Muscle layer of colon (tissue), 2 donors: ENCODE data around the gene C19orf12.
"Not testable (repeated sequence)": the region's sequence is repeated elsewhere in the genome, so short reads cannot be mapped to it uniquely, and the experiment has no call there.

Source experiments
- H3K27ac ChIP-seq: one replicate; pipeline ENCODE4 v1.7.0; 2013; ENCODE audit warnings: low read depth, mild to moderate bottlenecking, low read length, moderate library complexity
- H3K27me3 ChIP-seq, 2 donors: one replicate each; pipeline ENCODE4 v1.7.0; 2013; ENCODE audit warnings: low read length in 2 of 2, mild to moderate bottlenecking in 2 of 2; ENCODE audit not compliant: insufficient read depth in 2 of 2, control insufficient read depth in 1 of 2
- H3K36me3 ChIP-seq: one replicate; pipeline ENCODE4 v1.7.0; 2013; ENCODE audit warnings: mild to moderate bottlenecking, low read length; ENCODE audit not compliant: insufficient read depth
- H3K4me1 ChIP-seq: one replicate; pipeline ENCODE4 v1.7.0; 2013; ENCODE audit warnings: mild to moderate bottlenecking, low read length; ENCODE audit not compliant: insufficient read depth
- H3K4me3 ChIP-seq, 2 donors: one replicate each; pipeline ENCODE4 v1.7.0; 2013; ENCODE audit warnings: low read length in 2 of 2, low read depth in 1 of 2, mild to moderate bottlenecking in 1 of 2, moderate library complexity in 1 of 2
- H3K9ac ChIP-seq: one replicate; pipeline ENCODE4 v1.7.0; 2013; ENCODE audit warnings: low read length
- H3K9me3 ChIP-seq: one replicate; pipeline ENCODE4 v1.7.0; 2013; ENCODE audit warnings: mild to moderate bottlenecking, low read length
- donor health status: abdominal sarcoma.
- donor health status: Adenocarcinoma of cecum.

The C19orf12 gene

DNA sequence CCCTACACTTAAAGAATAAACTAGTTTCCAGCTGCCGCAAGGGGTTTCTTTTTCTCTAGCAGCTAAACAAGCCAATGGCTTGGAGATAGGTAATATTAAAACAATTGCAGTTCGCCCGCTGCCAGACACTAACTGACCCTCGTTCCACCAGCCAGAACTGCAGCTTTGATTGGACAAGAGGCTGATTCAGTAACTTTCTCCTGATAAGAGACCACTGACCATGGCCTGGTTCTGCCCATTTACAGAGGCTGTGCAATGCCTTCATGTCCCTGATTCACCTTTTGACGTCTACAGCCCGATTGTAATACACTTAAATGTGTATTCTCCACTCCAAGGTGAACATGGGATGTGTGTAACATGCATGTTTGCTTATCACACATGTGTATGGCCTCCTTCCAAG lies 12.8 kb upstream of the C19orf12 start:
- no peaks in the 10 kb centered on the region for H3K36me3 ChIP-seq
- no peak overlapping the region for H3K4me3 ChIP-seq
- no peak overlapping the region for H3K27ac ChIP-seq
- H3K4me1 ChIP-seq: no peaks in the 10 kb centered on the region
- H3K9ac ChIP-seq: no peak overlapping the region
- H3K9me3 ChIP-seq: no peaks in the 10 kb centered on the region
- H3K27me3 ChIP-seq: peaks cover 8 to 11% of the 10 kb centered on the region in 2 donors

GRCh38 chr19:29724746-29725145 lies 9.7 kb upstream of the C19orf12 start:
- H3K27ac ChIP-seq: no peak overlapping the region
- H3K9ac ChIP-seq: no peak overlapping the region
- H3K36me3 ChIP-seq: no peaks in the 10 kb centered on the region
- no peak overlapping the region for H3K4me3 ChIP-seq
- no peaks in the 10 kb centered on the region for H3K4me1 ChIP-seq
- H3K27me3 ChIP-seq: peaks cover 8 to 11% of the 10 kb centered on the region in 2 donors
- no peaks in the 10 kb centered on the region for H3K9me3 ChIP-seq

DNA sequence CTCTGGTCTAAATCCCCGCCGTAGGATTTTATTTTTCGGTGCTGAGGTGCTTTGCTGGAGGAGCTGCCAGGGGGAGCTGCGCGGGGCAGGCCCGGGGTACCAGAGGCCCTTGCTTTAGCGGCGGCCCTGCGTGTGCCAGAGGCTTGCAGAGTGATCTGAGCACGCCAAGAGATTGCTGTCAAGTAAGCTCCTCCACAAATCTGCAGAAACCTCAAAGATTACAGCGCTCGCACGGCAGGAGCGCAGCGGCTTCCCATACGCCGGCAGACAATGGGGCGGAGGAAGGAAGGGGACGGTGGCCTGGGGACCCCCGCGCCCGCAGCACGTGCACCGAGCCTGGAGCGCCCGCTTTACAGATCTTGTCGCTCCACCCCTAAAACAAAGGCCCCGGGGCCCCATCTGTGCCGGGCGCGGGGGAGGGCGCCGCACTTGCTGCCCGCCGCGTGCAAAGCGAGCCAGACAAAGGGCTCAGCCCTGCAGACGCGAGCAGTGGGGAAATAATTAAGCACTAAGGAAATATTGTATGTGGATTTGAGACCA lies 9.1 kb upstream of the C19orf12 start:
- Histone ChIP-seq H3K9ac (no peak overlapping the region), H3K36me3 (no peaks in the 10 kb centered on the region), H3K9me3 (no peaks in the 10 kb centered on the region), H3K27me3 (peaks cover 8 to 11% of the 10 kb centered on the region in 2 donors), H3K4me3 (no peak overlapping the region), H3K4me1 (no peaks in the 10 kb centered on the region), H3K27ac (no peak overlapping the region)

GRCh38 chr19:29717051-29717450 lies 2.0 kb upstream of the C19orf12 start:
- Histone ChIP-seq H3K9ac (no peak overlapping the region), H3K4me1 (peaks cover 20% of the 10 kb centered on the region), H3K27ac (no peak overlapping the region)

DNA sequence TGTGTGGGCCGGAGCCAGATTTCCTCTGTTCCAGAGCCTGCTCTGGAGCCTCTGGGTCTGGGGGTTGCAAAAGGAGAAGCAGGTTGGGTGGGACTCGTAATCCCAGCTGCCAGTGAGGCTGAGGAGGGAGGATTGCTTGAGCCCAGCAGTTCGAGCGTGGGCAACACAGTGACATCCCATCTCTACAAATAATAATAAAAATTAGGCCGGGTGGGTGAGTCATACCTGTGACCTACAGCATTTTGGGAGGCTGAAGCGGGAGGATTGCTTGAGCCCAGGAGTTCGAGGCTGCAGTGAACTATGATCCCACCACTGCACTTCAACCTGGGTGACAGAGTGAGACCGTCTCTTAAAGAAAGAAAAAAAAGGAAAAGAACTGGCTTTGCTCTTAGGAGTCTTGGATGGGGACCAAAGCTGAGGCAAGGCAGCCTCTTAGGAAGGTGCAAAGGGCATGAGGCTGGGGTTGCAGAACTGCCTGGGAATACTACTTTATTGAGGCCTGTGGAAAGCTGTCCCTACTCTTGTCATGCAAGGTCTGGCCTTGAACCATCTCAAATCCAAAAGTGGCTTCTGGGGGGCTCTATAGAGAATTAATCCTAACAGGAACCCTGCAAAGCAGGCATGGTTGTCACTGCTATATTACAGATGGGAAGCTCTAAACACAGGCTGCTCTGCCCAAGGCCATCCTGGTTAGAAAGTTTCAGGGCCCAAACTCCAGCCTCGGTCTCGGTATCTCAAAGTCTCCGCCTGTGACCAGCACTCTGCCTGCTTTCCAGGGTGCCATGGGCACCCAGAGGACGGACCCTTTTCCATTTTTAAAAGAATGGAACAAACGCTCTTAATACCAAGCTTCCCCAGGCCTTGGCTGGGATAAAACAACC lies 880 bp upstream of the C19orf12 start:
- Histone ChIP-seq H3K4me3 (peak overlapping the region; percentile 80 to 97), H3K27ac (peak overlapping the region; percentile 94), H3K36me3 (no peaks in the 10 kb centered on the region), H3K4me1 (peaks cover 20% of the 10 kb centered on the region), H3K9ac (peak overlapping the region; percentile 91), H3K9me3 (no peaks in the 10 kb centered on the region), H3K27me3 (no peaks in the 10 kb centered on the region)

More at GRCh38 chr19:29717051-29717450, 2.0 kb upstream of the C19orf12 start:
- no peak overlapping the region for H3K4me3 ChIP-seq
- H3K9me3 ChIP-seq: no peaks in the 10 kb centered on the region
- H3K36me3 ChIP-seq: no peaks in the 10 kb centered on the region
- H3K27me3 ChIP-seq: no peaks in the 10 kb centered on the region

GRCh38 chr19:29714371-29714952 lies 599 bp downstream of the C19orf12 start:
- H3K4me1 ChIP-seq: peaks cover 20% of the 10 kb centered on the region
- no peaks in the 10 kb centered on the region for H3K36me3 ChIP-seq
- H3K9me3 ChIP-seq: no peaks in the 10 kb centered on the region
- H3K27ac ChIP-seq: peak overlapping the region; percentile 94
- peak overlapping the region; percentile 80 to 97 for H3K4me3 ChIP-seq
- H3K27me3 ChIP-seq: no peaks in the 10 kb centered on the region
- H3K9ac ChIP-seq: peak overlapping the region; percentile 91

DNA sequence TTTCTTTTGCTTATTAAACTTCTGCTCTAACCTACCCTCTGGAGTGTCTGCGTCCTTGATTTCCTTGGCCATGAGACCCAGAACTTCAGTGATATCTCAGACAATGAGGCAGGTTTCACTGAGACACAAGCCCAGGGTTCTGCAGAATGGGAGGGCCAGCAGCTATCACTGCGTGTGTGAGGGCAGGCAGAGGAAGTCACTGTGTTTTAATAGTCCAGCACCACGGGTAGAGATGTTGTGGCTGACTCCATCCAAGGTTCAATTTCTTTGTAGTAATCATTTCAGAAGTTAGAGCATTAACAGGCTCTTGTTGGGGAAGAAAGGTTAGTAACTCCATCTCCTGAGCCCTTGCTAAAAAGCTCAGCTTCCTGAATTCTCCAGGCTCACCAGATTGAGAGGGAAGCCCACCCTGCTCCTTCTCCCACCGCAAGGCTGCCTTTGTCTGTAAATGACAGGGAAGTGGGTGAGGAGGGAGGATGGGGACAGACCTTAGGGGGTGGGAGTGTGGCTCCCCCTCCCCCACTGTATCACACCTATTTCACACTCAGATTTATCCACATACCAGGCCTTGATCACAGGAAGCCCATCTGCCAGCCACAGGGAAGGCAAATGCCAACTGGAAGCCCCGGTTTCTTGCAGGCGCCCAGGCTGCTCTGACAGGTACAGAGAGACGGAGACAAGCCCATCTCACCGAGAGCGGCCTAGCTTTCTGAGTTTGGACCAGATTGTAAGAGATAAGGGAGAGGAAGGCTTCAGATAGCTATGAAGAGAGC lies 2.1 kb downstream of the C19orf12 start:
- no peaks in the 10 kb centered on the region for H3K9me3 ChIP-seq
- peaks cover 20% of the 10 kb centered on the region for H3K4me1 ChIP-seq
- H3K4me3 ChIP-seq: no peak overlapping the region
- H3K36me3 ChIP-seq: peaks cover 9% of the 10 kb centered on the region
- no peak overlapping the region for H3K9ac ChIP-seq
- H3K27ac ChIP-seq: no peak overlapping the region
- H3K27me3 ChIP-seq: no peaks in the 10 kb centered on the region

GRCh38 chr19:29711584-29712132 lies 3.4 kb downstream of the C19orf12 start:
- H3K27ac ChIP-seq: no peak overlapping the region
- peaks cover 17% of the 10 kb centered on the region for H3K36me3 ChIP-seq
- H3K4me3 ChIP-seq: no peak overlapping the region
- no peaks in the 10 kb centered on the region for H3K9me3 ChIP-seq
- no peak overlapping the region for H3K9ac ChIP-seq
- peaks cover 20% of the 10 kb centered on the region for H3K4me1 ChIP-seq
- no peaks in the 10 kb centered on the region for H3K27me3 ChIP-seq

- not testable (repeated sequence) for H3K27me3 ChIP-seq, H3K27ac ChIP-seq, H3K9me3 ChIP-seq, H3K4me1 ChIP-seq, H3K4me3 ChIP-seq, H3K9ac ChIP-seq
- H3K36me3 ChIP-seq: peaks cover 30% of the 10 kb centered on the region
These were observed 5.6 kb downstream of the C19orf12 start for GRCh38 chr19:29709440-29709798.

GRCh38 chr19:29708554-29709439 lies 6.3 kb downstream of the C19orf12 start:
- H3K9ac ChIP-seq: no peak overlapping the region
- H3K9me3 ChIP-seq: no peaks in the 10 kb centered on the region
- no peak overlapping the region for H3K4me3 ChIP-seq
- peaks cover 30% of the 10 kb centered on the region for H3K36me3 ChIP-seq
- peaks cover 7% of the 10 kb centered on the region for H3K4me1 ChIP-seq
- no peaks in the 10 kb centered on the region for H3K27me3 ChIP-seq
- no peak overlapping the region for H3K27ac ChIP-seq
